AG08396 (cell line): ENCODE measurements around the gene KCNH1.
"Not testable (repeated sequence)": the region's sequence is repeated elsewhere in the genome, so short reads cannot be mapped to it uniquely, and the experiment has no call there.

Experiments
- DNase-seq: peaks from one replicate; pipeline ENCODE4 v3.0.0; 2012; ENCODE audit warnings: low spot score, mixed read lengths

KCNH1 gene

DNA sequence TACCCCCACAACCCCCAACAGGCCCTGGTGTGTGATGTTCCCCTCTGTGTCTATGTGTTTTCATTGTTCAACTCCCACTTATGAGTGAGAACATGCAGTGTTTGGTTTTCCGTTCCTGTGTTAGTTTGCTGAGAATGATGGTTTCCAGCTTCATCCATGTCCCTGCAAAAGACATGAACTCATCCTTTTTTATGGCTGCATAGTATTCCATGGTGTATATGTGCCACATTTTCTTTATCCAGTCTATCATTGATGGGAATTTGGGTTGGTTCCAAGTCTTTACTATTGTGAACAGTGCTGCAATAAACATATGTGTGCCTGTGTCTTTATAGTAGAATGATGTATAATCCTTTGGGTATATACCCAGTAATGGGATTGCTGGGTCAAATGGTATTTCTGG, 122.8 kb downstream of the KCNH1 start:
- DNase-seq: not testable (repeated sequence)

GRCh38 chr1:211009944-211010343, 124.0 kb downstream of the KCNH1 start:
- no peak for DNase-seq

DNA sequence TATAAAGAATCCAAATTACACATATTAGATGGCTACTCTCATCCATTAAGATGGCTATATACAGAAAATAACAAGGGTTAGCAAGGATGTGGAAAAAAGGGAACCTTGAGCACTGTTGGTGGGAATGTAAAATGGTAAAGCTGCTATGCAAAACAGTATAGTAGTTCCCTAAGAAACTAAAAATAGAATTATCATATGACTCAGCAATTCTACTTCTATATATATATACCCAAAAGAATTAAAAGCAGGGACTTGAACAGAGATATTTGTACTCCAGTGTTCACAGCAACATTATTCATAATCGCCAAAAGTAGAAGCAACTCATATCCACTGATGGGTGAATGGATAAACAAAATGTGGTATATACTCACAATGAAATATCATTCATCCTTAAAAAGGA, 126.1 kb downstream of the KCNH1 start:
- DNase-seq: no peak

DNA sequence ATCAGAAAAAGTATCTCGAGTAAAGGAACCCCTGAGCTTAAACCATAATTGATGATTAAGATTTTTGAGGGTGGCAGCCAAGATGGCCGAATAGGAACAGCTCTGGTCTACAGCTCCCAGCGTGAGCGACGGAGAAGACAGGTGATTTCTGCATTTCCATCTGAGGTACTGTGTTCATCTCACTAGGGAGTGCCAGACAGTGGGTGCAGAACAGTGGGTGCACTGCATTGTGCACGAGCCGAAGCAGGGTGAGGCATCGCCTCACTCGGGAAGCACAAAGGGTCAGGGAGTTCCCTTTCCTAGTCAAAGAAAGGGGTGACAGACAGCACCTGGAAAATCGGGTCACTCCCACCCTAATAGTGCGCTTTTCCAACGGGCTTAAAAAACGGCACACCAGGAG, 138.0 kb downstream of the KCNH1 start:
- not testable (repeated sequence) for DNase-seq

DNA sequence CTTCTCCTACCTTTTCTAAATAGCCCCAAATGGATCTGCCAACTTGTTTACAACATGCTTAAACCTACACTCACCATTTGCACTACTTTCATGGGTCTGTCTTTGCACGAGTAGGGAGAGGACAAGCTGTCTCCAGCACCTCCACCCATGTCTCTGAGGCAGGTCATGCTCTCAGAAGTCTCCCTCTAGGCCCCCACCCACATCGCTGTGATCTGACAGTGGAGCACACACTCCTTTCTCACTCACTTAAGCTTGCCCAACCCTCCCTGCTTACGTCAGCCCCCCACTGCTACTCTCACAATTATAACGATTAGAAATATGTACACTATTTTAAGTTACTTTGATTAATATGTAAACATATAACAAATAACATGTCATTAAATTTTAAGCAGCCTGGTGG, 141.1 kb downstream of the KCNH1 start:
- no peak for DNase-seq

DNA sequence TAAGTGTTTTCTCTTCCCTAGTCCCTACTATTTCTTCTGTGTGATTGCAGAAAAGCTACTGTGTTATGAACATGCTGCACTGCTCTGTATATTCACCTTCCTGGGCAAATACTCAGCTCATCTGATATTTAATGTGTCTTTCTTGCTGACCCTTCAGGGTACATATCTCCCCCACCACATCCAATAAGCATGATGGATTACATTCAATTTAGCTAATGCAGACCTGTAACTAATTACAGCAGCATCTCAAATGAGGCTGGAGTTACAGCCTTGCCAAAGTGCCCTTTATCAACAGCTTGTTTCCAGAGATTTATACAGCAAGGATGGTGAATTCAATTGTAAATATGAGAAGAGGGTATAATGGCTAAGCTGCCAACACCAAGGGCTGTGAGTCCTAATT, 144.0 kb downstream of the KCNH1 start:
- DNase-seq: no peak

DNA sequence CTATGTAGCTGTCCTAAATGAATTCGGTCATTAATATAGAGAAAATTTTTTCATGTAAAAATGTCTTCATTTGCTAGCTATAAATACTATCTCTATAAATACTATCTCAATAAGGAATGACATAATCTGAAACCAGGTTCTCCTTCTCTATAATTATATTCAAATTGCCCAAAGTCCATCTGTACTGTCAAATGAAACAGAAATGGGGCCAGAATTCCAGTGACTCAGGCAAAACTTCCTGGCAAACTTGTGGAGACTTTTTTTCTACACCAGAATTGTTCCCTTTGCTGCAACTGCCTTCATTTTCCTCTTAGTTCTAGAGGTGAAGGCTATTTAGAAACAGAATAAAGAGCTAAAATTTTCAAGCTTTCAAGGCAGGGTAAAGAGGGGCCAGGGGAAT, 152.5 kb downstream of the KCNH1 start:
- no peak for DNase-seq

- no peak for DNase-seq
Observed at GRCh38 chr1:210980082-210980481, 153.9 kb downstream of the KCNH1 start.

GRCh38 chr1:210978974-210979354, 155.0 kb downstream of the KCNH1 start:
- no peak for DNase-seq

DNA sequence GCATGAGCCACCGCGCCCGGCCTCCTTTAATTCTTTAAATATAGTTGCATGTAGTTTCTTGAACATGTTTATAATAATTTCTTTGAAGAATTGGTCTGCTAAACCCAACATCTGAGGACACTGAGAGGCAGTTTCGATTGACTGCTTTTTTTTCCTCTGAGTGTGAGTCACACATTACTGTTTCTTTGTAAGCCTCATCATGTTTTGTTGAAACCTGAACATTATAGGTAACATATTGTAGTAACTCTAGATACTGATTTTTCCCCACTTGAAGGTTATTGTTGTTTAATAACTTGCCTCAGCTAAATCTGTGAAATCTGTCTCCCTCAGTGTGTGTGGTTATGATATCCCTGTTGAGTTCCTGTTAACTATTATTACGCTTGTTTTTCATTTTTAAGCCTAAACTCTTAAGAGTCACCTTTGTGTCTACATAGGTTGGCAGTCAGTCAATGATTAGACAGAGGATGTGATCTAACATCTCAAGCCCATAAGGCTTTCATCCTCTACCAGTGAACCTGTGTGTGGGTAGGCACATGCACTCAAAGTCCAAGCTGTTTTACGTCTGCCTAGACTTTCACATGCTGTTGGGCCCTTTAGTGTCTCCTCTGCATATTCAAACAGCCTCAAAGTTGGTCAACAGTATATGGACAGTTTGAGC, 155.5 kb downstream of the KCNH1 start:
- DNase-seq: no peak

- DNase-seq: no peak
Observed at GRCh38 chr1:210951279-210951678, 182.7 kb downstream of the KCNH1 start.

- DNase-seq: not testable (repeated sequence)
Observed at GRCh38 chr1:210949940-210950546, 183.9 kb downstream of the KCNH1 start.

- DNase-seq: no peak
Observed at GRCh38 chr1:210949489-210949888, 184.5 kb downstream of the KCNH1 start.

- no peak for DNase-seq
Observed at GRCh38 chr1:210949039-210949438, 184.9 kb downstream of the KCNH1 start.

GRCh38 chr1:210944252-210944651, 189.7 kb downstream of the KCNH1 start:
- DNase-seq: no peak

- DNase-seq: no peak
Observed at GRCh38 chr1:210942513-210942912, 191.4 kb downstream of the KCNH1 start.

- DNase-seq: no peak
Observed at GRCh38 chr1:210940081-210940617, 193.8 kb downstream of the KCNH1 start.

DNA sequence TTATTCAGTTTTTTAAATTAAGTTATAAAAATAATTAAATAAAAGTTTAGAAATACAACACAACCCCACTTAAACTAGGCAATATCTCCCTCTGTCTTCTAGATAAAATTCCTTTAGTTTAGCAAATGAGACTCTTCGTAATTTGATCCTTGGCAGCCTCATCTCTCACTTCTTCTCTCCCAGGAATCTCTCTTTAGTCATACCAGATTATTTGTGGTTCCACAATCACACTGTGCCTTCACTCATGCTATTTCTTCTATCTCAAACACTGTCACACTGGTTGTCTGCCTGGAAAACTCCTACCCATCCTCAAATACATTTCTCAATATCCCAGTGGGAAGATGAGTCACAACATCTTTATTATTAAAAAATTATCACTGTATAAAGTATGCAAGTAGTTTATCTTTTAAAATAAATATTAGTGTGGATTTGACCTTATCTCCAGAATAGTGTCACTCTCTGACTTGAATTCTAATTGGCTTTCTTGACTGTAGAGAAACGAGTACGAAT, 195.5 kb downstream of the KCNH1 start:
- DNase-seq: no peak

DNA sequence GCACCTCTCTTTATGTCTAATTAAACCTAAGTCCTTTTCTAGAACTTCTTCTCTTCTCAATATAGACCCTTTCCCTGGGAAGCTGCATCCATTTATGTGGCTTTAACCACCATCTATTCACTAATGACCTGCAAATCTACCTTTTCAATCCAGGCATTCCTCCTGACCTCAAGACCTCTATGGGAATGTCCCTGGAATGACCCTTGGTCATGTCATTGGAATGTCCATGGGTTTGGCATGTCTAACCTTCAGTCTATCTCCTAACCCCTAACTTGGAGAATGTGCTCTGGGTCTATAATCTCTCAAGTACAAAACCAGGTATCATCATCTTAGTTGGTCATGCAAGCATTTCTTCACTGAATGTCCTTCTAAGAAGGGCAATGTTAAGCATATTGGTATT, 196.1 kb downstream of the KCNH1 start:
- DNase-seq: no peak

DNA sequence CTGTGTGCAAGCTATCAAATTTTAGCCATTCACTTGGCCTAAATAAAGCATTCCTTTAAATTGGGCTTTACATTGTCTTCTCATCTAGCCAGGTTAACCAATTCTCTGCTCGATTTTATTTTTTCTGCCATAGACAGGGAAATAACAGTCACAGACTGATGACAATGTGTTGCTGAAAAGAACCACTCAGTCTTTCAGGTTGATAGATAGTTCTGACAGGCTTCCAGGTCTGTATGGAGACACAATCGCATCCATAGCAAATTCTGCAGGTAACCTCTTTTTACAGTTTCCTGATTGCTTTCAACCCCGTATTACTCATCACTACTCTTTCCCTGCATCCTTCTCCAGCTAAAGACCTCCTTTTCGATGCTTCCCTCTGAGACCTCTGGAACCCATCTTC, 198.0 kb downstream of the KCNH1 start:
- no peak for DNase-seq

DNA sequence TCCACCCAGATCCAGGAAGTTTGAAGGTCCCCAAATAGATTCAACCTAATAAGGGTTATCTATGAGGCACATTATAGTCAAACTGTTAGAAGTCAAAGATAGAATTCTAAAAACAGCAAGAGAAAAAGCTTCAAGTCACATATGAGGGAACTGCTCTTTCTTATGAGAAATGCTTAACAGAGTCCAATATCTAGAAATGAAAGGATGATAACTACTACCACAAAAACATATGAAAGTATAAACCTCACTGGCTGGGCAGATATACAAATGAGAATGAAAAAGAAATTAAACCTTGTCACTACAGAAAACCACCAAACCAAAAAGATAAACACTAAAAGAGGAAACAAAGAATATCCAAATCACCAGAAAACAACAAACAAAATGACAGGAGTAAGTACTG, 201.8 kb downstream of the KCNH1 start:
- no peak for DNase-seq

DNA sequence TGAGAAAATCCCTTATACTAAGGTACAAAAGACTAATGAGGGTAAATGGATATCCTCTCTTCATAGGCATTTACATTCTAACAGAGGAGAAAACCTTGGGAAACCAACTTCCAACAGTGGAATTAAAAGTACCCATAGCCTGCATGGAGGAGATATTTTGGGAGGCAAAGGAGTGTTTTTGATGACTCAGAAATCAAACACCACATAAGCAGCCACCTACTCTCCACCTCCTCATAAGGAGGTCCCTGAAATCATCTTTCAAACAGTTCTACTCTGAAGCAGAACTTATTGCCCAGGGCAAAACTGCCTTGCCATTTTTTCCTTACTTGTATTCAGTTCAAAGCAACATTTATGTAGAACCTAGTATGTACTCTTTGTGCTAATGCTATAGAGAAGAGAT, 211.3 kb downstream of the KCNH1 start:
- no peak for DNase-seq
